ENCODE results near the gene F8. TPM values are rescaled to one million over a fixed set of nuclear protein-coding genes. Genes with fewer than 3 reads are reported as not detected.

The F8 gene
- total and polyA plus RNA-seq, 10 of the 15 experiments (the other 5 are each of a cell fraction or from before 2014, with no cell fraction given) = 3.0 to 8.1 (median 5.1) TPM

GRCh38 chrX:155071694-155072280, 49.3 kb upstream of the F8 start:
- ATAC-seq (peak; percentile 11), FAIRE-seq (no peak), DNase-seq (ENCODE audit: low read depth, low spot score) (no peak)
- peak overlapping the region; percentile 81 for H3K9ac ChIP-seq (ENCODE audit: control insufficient read depth, insufficient read depth, low read length)
- peak overlapping the region; percentile 67 for H3K4me2 ChIP-seq (ENCODE audit: control insufficient read depth, insufficient read depth)
- SMC1A ChIA-PET (ENCODE audit: uncharacterized antibody, unreplicated experiment) = no interaction called here
- H3K36me3 ChIP-seq (ENCODE audit: control insufficient read depth in 2 of 2, insufficient read depth in 2 of 2, low read length in 1 of 2) = no peaks in the 10 kb centered on the region; a peak in 3 of 4 replicates
- no peaks in the 10 kb centered on the region for H3K4me1 ChIP-seq (ENCODE audit: control insufficient read depth, insufficient read depth, low read length)
- H4K20me1 ChIP-seq (ENCODE audit: control insufficient read depth, insufficient read depth) = no peaks in the 10 kb centered on the region
- in situ Hi-C loops (cut with MboI) (no loop called here), intact Hi-C loops (cut with micrococcal nuclease; ENCODE audit: unreplicated experiment) (loop anchor here (5.0 kb wide), 2 partner anchors 44 to 146 kb away; partner anchors contain the start of genes FUNDC2 and VBP1)
- no peaks in the 10 kb centered on the region for H3K9me3 ChIP-seq (replicated peaks; ENCODE audit: control insufficient read depth, insufficient read depth, low read length)
- CTCF ChIA-PET = no interaction called here
- H2AFZ ChIP-seq (ENCODE audit: control insufficient read depth, low read depth, low read length) = peak overlapping the region; percentile 73
- RAD21 ChIA-PET (ENCODE audit: unreplicated experiment) = no interaction called here
- peak overlapping the region; percentile 73 for H3K27ac ChIP-seq (ENCODE audit: control insufficient read depth, insufficient read depth)
- H3K79me2 ChIP-seq (ENCODE audit: control insufficient read depth, insufficient read depth, low read length) = peaks cover 54% of the 10 kb centered on the region
- 34% methylated on average over 25 of the region's 25 CpGs for WGBS (ENCODE audit: insufficient coverage, insufficient replicate concordance, low lambda C conversion rate, missing lambda C conversion rate)
- TSS peak; percentile 75 for BruUV-seq (replicated peaks)
- H3K27me3 ChIP-seq (replicated peaks in 1 of 2; ENCODE audit: control insufficient read depth in 2 of 2, insufficient read depth in 2 of 2, low read length in 1 of 2) = no peaks in the 10 kb centered on the region
- POLR2A ChIA-PET = interaction anchor here (0.7 kb wide), 1 partner anchor 45 kb away, joined by 3 read pairs; the partner anchor contains the start of gene FUNDC2
- H3K4me3 ChIP-seq = peak overlapping the region; percentile 83
- no peak for TF ChIP-seq STAT1 (conservative IDR thresholded peaks at IDR 0.05)
- TF ChIP-seq E4F1 (IDR thresholded peaks at IDR 0.05; ENCODE audit: borderline replicate concordance, partially characterized antibody) = no peak
- TF ChIP-seq ZBTB40 (IDR thresholded peaks at IDR 0.05; ENCODE audit: borderline replicate concordance) = no peak
- no peak for TF ChIP-seq MYC (IDR thresholded peaks at IDR 0.05; ENCODE audit: insufficient read depth, insufficient read length, insufficient replicate concordance, low read length, severe bottlenecking)
- no peak for TF ChIP-seq BACH1 (IDR thresholded peaks at IDR 0.05; ENCODE audit: borderline replicate concordance)
- no peak for TF ChIP-seq TARDBP (IDR thresholded peaks at IDR 0.05; ENCODE audit: borderline replicate concordance)
- TF ChIP-seq LARP7 (IDR thresholded peaks at IDR 0.05) = peak; percentile 21; the same call in 1 of the 2 replicates
- peak; percentile 4; the same call in 1 of the 2 replicates for TF ChIP-seq RELB (IDR thresholded peaks at IDR 0.05; ENCODE audit: low read depth)
- no peak for TF ChIP-seq SMARCA5 (IDR thresholded peaks at IDR 0.05)
- TF ChIP-seq ZNF687 (IDR thresholded peaks at IDR 0.05) = no peak
